Measurements from ENCODE around the gene VAC14. TPM values are rescaled to one million over a fixed set of nuclear protein-coding genes. Genes with fewer than 3 reads are reported as not detected.

The VAC14 gene
- total and polyA plus RNA-seq, 2 experiments from 2014 or later = 42.3 to 77.7 TPM

GRCh38 chr16:70720425-70721201, 80.3 kb downstream of the VAC14 start:
- Mint-ChIP-seq H3K4me3 (no peak overlapping the region), H3K27ac (no peak overlapping the region), H3K4me1 (peaks cover 20% of the 10 kb centered on the region), H3K27me3 (ENCODE audit: insufficient read depth, low read depth, poor library complexity) (peaks cover 11% of the 10 kb centered on the region), H3K9me3 (peaks cover 6% of the 10 kb centered on the region; the same call in 2 of the 3 replicates), H3K36me3 (ENCODE audit: low read depth) (peaks cover 24% of the 10 kb centered on the region)
- DNase-seq (ENCODE audit: low spot score) (no peak), ATAC-seq (no peak)
- TF ChIP-seq, protein P1, sequence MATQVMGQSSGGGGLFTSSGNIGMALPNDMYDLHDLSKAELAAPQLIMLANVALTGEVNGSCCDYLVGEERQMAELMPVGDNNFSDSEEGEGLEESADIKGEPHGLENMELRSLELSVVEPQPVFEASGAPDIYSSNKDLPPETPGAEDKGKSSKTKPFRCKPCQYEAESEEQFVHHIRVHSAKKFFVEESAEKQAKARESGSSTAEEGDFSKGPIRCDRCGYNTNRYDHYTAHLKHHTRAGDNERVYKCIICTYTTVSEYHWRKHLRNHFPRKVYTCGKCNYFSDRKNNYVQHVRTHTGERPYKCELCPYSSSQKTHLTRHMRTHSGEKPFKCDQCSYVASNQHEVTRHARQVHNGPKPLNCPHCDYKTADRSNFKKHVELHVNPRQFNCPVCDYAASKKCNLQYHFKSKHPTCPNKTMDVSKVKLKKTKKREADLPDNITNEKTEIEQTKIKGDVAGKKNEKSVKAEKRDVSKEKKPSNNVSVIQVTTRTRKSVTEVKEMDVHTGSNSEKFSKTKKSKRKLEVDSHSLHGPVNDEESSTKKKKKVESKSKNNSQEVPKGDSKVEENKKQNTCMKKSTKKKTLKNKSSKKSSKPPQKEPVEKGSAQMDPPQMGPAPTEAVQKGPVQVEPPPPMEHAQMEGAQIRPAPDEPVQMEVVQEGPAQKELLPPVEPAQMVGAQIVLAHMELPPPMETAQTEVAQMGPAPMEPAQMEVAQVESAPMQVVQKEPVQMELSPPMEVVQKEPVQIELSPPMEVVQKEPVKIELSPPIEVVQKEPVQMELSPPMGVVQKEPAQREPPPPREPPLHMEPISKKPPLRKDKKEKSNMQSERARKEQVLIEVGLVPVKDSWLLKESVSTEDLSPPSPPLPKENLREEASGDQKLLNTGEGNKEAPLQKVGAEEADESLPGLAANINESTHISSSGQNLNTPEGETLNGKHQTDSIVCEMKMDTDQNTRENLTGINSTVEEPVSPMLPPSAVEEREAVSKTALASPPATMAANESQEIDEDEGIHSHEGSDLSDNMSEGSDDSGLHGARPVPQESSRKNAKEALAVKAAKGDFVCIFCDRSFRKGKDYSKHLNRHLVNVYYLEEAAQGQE (IDR thresholded peaks at IDR 0.05; ENCODE audit: unreplicated experiment) = no peak
- no peak for TF ChIP-seq POLR2AphosphoS5 (IDR thresholded peaks at IDR 0.05; ENCODE audit: low read depth)
- TF ChIP-seq JUNB (IDR thresholded peaks at IDR 0.05; ENCODE audit: unreplicated experiment) = no peak
- TF ChIP-seq, protein P2, sequence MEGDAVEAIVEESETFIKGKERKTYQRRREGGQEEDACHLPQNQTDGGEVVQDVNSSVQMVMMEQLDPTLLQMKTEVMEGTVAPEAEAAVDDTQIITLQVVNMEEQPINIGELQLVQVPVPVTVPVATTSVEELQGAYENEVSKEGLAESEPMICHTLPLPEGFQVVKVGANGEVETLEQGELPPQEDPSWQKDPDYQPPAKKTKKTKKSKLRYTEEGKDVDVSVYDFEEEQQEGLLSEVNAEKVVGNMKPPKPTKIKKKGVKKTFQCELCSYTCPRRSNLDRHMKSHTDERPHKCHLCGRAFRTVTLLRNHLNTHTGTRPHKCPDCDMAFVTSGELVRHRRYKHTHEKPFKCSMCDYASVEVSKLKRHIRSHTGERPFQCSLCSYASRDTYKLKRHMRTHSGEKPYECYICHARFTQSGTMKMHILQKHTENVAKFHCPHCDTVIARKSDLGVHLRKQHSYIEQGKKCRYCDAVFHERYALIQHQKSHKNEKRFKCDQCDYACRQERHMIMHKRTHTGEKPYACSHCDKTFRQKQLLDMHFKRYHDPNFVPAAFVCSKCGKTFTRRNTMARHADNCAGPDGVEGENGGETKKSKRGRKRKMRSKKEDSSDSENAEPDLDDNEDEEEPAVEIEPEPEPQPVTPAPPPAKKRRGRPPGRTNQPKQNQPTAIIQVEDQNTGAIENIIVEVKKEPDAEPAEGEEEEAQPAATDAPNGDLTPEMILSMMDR (conservative IDR thresholded peaks at IDR 0.05; ENCODE audit: low read depth in 2 of 2) = no peak
- H3K4me1 ChIP-seq (ENCODE audit: insufficient read depth) = peaks cover 3% of the 10 kb centered on the region
- no peak overlapping the region for H3K4me3 ChIP-seq
- H3K79me2 ChIP-seq (replicated peaks; ENCODE audit: insufficient read depth) = no peaks in the 10 kb centered on the region
- no peaks in the 10 kb centered on the region for H4K20me1 ChIP-seq (replicated peaks; ENCODE audit: insufficient read depth)
- H3K36me3 ChIP-seq (ENCODE audit: insufficient read depth) = peaks cover 6% of the 10 kb centered on the region; the same call in 1 of the 2 replicates
- no peak overlapping the region for H3K4me2 ChIP-seq
- H3K9me2 ChIP-seq (ENCODE audit: insufficient read depth) = no peaks in the 10 kb centered on the region
- H2AFZ ChIP-seq = no peak overlapping the region
- H3K27me3 ChIP-seq (ENCODE audit: insufficient read depth) = no peaks in the 10 kb centered on the region
- no peak overlapping the region for H3K27ac ChIP-seq (ENCODE audit: low read depth)
- no peaks in the 10 kb centered on the region for H3F3A ChIP-seq (replicated peaks; ENCODE audit: low read depth)

DNA sequence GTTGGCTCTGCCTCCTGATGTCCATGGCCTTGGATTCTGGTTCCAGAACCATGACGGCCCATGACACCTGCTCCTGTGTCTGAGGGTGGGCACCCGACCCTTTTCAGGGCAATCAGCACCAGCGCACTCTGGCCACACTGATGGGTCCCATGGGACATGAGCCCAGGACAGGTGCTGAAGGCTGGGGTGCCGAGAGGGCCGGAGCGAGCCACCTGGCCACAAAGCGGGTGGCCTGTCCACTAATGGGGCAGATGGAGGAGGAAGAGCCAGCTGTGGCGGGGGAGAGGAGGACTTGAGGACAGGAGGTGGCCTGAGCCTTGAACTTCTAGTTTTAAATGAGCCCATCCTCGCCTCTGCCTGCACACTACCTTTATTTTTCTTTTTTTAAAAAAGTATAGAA, 83.9 kb downstream of the VAC14 start:
- H3K27me3 Mint-ChIP-seq (ENCODE audit: insufficient read depth, low read depth, poor library complexity) = peaks cover 13% of the 10 kb centered on the region
- H3K9me2 ChIP-seq (ENCODE audit: insufficient read depth) = no peaks in the 10 kb centered on the region
- H3K4me2 ChIP-seq = no peak overlapping the region
- H3K4me3 Mint-ChIP-seq = no peak overlapping the region
- H3K27ac ChIP-seq (ENCODE audit: low read depth) = no peak overlapping the region
- H3K27ac Mint-ChIP-seq = no peak overlapping the region
- peaks cover 6% of the 10 kb centered on the region; the same call in 2 of the 3 replicates for H3K9me3 Mint-ChIP-seq
- H3K27me3 ChIP-seq (ENCODE audit: insufficient read depth) = no peaks in the 10 kb centered on the region
- peaks cover 44% of the 10 kb centered on the region for H3K4me1 Mint-ChIP-seq
- peaks cover 31% of the 10 kb centered on the region for H3K4me1 ChIP-seq (ENCODE audit: insufficient read depth)
- no peak for ATAC-seq
- no peak overlapping the region for H3K4me3 ChIP-seq
- H4K20me1 ChIP-seq (replicated peaks; ENCODE audit: insufficient read depth) = no peaks in the 10 kb centered on the region
- no peaks in the 10 kb centered on the region for H3K79me2 ChIP-seq (replicated peaks; ENCODE audit: insufficient read depth)
- TF ChIP-seq EZH2 (IDR thresholded peaks at IDR 0.05; ENCODE audit: low read depth, unreplicated experiment) (no peak), NANOG (IDR thresholded peaks at IDR 0.05; ENCODE audit: borderline replicate concordance) (no peak), POLR2AphosphoS5 (IDR thresholded peaks at IDR 0.05; ENCODE audit: low read depth) (no peak), JUNB (IDR thresholded peaks at IDR 0.05; ENCODE audit: unreplicated experiment) (no peak), ZNF114 (CRISPR knock-in tag; IDR thresholded peaks at IDR 0.05) (no peak), ZNF331 (CRISPR knock-in tag; IDR thresholded peaks at IDR 0.05; ENCODE audit: low read depth) (no peak)
- TF ChIP-seq, protein P2 (conservative IDR thresholded peaks at IDR 0.05; ENCODE audit: low read depth in 2 of 2) = no peak
- peaks cover 6% of the 10 kb centered on the region; the same call in 1 of the 2 replicates for H3F3A ChIP-seq (replicated peaks; ENCODE audit: low read depth)
- H2AFZ ChIP-seq = no peak overlapping the region
- peaks cover 24% of the 10 kb centered on the region for H3K36me3 Mint-ChIP-seq (ENCODE audit: low read depth)
- H3K36me3 ChIP-seq (ENCODE audit: insufficient read depth) = peaks cover 6% of the 10 kb centered on the region; the same call in 1 of the 2 replicates
- DNase-seq (ENCODE audit: low spot score) = no peak

All from GM23338 (cell line).